Measurements from ENCODE around the gene OMA1. TPM values are rescaled to one million over a fixed set of nuclear protein-coding genes. Genes with fewer than 3 reads are reported as not detected.
A peak's percentile ranks its signal among the peaks of the same experiment; 100 is the strongest.
"Not testable (repeated sequence)": the region's sequence is repeated elsewhere in the genome, so short reads cannot be mapped to it uniquely, and the experiment has no call there.

The OMA1 gene
- total RNA-seq, 1 experiment from 2014 or later: 32.1 TPM

- peak; percentile 20 for DNase-seq (ENCODE audit: low read depth)
Measured at GRCh38 chr1:58573705-58574591, 27.4 kb upstream of the OMA1 start.

DNA sequence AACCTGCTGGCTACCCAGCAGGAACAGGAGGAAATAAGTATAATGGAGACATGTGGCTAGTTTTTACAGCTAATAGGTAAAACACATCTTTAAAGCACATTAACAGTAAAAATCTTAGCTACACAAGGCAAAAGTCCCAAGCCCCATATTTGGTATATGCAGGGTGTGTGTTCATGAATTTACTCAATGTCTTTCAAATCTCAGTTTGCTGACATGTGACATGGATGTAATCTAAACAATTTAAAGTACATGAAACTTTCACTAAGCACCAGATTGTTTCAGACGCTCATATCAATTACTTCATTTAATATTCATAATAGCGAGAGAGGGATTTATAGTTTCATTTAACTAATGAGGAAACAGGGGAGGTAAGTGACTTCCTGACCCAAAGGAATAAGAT lies 26.6 kb upstream of the OMA1 start:
- DNase-seq (ENCODE audit: low read depth): no peak

GRCh38 chr1:58572690-58573089 lies 26.2 kb upstream of the OMA1 start:
- no peak for DNase-seq (ENCODE audit: low read depth)

- DNase-seq (ENCODE audit: low read depth): no peak
Measured at GRCh38 chr1:58571616-58572015, 25.1 kb upstream of the OMA1 start.

GRCh38 chr1:58570817-58571216 lies 24.3 kb upstream of the OMA1 start:
- DNase-seq (ENCODE audit: low read depth): peak; percentile 26

DNA sequence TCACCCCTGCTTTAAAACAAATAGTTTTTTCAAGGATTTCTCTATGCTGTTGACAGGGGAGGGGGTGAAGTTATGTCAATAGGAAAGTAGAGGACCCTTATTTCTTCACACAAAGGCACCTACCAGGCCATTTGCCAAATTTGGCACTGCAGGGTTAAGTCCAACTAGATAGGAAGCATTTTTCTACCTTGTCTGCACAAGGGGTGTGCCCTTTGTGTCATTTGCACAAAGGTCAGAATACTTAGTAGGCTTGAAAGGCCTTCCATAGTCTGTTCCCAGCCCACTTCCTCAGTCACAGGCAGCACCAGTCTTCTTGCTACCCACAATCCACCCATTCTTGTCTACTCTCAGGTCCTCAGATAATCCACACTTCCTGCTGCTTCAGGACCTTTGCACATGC lies 23.6 kb upstream of the OMA1 start:
- DNase-seq (ENCODE audit: low read depth): no peak

DNA sequence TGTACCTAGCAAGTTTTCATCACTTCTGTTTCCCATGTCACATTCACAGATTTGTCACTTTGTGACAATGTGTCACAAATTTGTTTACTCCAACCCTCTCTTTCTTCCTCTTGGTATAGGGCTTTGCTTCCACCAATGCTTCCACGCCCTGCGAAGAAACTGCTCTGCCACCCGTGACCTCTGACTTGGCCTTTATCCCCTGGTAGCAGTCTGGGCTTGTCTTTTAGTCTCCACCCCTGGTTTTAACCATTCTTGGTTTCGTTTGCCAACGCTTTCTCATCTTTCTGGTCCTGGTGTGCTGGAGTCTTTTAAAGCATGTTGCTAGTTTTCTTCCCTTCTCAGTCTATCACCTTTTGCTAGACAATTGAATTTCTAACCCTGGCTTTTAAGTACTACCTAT lies 22.4 kb upstream of the OMA1 start:
- DNase-seq (ENCODE audit: low read depth): no peak

GRCh38 chr1:58568271-58568860 lies 21.8 kb upstream of the OMA1 start:
- no peak for DNase-seq (ENCODE audit: low read depth)

GRCh38 chr1:58566339-58566738 lies 19.8 kb upstream of the OMA1 start:
- no peak for DNase-seq (ENCODE audit: low read depth)

- DNase-seq (ENCODE audit: low read depth): not testable (repeated sequence)
Measured at GRCh38 chr1:58563715-58564114, 17.2 kb upstream of the OMA1 start.

GRCh38 chr1:58561633-58562032 lies 15.1 kb upstream of the OMA1 start:
- no peak for DNase-seq (ENCODE audit: low read depth)

- no peak for DNase-seq (ENCODE audit: low read depth)
Measured at GRCh38 chr1:58555393-58555792, 8.9 kb upstream of the OMA1 start.

DNA sequence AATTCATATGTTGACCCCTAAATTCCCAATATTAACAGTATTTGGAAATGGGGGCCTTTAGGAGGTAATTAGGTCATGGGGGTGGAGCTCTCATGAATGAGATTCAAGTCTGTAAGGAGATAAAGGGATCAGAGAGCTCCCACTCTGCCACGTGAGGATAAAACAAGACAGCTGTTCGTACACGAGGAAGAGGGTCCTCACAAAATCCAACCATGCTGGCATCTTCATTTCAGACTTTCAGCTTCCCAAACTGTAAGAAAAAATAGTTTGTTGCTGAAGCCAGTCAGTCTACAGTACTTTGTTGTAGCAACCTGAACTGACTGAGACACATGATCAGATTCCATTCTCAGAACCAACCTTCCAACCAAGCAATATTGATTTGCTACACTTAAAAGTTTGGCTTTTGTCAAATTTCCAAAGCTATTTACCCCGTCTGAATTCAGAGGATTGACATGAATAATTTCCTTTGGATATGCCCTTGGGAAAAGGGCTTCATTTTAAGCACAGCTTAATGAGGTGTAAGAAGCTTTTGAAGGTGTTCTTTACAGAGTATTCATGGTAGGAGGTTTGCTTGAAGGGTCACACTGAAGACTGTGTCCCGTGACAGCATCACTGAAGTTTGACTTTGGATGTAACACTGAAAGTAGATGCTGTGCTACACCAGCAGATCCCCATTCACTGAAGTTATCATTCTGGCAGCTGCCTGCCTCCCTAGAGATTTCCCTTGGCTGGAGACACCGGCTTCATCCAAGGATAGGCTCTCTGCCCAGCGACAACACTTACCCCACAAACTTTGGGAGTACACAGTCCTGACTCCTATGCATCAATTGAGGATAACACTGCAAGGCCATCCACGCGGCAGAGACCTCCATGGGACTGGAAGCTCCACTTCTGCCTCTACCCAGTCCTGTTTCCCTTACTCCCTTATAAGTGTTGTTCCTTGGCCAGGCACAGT lies 4.9 kb upstream of the OMA1 start:
- no peak for DNase-seq (ENCODE audit: low read depth)

- not testable (repeated sequence) for DNase-seq (ENCODE audit: low read depth)
Measured at GRCh38 chr1:58549291-58549690, 2.8 kb upstream of the OMA1 start.

DNA sequence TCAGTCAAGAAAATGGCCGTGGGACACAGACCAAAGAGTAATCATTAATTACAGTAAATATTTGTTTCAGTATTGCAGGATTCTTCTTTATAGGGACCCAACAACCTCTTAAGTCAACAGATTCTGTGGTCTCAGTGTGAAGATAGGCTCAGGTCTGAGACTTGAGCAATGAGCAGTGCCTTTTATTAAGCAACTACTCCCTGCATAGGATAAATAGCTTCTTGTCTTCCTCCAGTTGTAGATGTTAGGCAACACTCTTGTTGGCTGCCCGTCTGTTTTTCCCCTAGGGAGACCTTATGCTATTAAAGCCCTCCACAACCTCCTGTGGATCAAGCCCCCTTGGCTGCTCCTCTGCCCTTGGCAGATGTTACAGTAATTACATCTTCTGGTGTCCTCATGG lies 1.8 kb upstream of the OMA1 start:
- no peak for DNase-seq (ENCODE audit: low read depth)

DNA sequence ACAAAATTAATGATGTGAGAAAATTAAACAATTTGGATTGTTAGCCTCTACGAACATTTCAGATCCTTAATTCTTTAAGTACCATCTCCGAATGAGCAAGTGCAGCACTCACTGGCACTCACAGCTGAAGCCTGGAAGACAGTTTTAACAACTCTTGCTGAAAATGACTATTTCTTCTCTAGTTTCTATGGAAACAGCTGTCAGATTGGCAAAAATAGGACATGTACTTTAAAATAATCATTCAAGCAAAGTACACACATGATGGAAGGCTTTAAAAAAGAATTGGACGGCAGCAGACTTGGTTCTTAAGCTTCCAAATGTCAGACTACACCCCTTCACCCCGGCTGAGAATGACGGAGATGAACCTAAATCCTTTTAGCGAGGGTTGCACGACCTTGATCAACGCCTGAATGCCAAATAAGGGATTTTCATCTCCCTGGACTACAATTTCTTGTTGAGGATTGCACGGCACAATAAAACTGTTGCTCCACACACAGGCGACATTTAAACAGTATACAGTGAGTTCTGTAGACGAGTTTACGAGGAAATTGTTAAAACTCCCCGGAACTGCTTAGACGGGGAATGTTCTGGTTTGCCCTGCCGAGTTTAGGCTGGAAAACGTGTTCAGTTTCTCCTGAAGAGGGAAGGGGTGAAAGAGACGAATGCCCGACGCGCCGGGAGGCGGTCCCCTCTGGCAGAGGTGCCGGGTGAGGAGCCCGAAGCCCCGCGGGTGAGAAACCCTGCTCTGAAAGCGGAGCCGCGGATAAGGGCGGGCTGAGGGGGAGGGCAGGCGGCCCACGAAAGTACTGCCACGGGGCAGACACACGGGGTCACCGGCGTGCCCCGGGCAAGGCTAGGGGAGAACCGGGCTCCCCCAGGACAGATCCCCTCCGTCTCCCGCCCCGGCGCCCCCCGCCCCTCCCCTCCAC lies 671 bp downstream of the OMA1 start:
- DNase-seq (ENCODE audit: low read depth): peak; percentile 80

DNA sequence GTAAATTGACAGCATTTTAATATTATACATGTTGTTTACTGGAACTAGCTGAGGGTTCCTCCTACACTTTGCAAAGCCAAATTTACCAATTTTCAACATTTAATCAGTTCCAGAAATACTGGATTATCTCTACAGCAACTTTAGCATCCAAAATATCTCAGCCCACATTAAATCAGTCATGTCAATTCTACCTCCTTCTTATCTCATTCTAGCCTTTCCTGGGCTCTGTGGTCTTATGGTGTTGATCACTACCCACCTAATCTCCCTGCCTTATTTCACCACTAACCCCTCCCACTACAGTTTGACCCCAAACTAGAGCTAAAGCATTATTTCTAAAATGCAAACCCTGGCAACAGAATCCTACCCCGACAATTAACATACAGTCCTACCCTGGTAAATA lies 3.3 kb downstream of the OMA1 start:
- DNase-seq (ENCODE audit: low read depth): no peak

DNA sequence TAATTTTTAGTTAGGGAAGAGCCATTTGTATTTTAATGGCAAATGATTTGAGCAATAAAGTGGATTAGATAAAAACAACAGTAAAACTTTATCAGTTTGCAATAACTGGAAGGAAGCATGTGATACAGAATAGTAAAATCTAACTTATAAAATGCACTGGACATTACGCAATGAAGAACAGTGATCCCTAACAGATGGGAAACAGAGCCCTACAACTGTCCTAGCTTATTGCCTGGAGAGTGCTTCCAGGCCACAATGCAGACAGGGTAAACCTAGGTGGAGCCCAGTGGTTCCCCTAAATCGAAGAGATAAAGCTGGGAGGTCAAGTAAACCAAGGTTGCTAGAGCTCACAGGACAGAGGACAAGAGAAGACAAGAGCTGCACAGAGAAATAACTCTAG lies 7.0 kb downstream of the OMA1 start:
- no peak for DNase-seq (ENCODE audit: low read depth)

GRCh38 chr1:58538821-58539220 lies 7.7 kb downstream of the OMA1 start:
- no peak for DNase-seq (ENCODE audit: low read depth)

- not testable (repeated sequence) for DNase-seq (ENCODE audit: low read depth)
Measured at GRCh38 chr1:58531842-58532241, 14.7 kb downstream of the OMA1 start.

DNA sequence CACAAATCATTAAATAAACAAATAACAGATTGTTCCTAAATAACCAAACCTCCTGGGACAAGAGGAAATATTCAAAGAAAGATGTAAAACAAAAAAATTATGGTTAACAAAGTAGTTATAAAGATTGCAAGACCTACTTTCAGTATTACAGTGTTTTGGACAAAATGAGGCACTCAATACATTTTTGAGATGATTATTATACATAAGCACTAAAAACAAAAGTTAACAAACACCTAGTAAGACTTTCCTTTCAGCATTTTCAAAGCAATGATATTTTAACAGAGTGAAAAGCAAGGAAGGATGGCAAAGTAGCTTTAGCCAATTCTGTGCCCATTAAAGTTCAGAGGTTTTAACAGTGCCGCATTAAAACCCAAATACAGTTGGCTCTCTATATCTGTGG lies 17.2 kb downstream of the OMA1 start:
- no peak for DNase-seq (ENCODE audit: low read depth)

All from RPMI7951 (cell line).